Measurements from ENCODE around the gene TK2.

Gene TK2

DNA sequence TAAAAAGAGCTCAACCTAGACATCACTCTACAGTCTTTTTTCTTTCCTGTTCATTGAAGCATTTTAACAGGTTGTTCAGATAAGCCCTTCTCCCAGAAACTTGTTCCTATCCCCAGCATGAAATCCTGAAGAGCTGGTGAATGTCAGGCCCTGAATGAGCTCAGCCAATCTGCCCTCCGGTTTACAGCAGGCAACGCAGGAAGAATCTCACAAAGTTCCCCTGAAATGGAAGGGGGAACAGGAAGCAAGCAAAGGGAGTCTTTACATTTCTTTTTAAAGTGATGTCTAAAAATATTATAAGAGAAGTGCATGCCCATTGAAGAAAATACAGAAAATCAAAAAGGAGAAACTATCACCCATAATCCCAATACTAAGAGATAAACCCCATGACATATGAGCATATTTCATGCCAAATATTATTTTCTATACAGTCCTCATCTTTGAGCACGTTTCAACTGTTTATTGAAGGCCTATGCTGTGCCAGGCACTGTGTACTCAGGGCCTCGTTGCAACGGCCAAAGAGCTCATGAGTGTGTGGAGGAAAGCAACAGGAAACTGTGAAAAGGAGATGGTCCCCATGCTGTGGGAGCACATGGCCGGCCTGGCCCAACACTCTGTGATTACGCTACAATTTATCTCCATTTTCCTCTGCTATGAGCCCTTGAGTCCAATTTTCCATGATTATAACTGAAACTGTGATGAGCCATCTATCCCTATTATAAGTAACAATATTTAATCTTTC is 5.7 kb downstream of the TK2 start:
- no peaks in the 10 kb centered on the region for H3K9me3 ChIP-seq (replicated peaks; ENCODE audit: insufficient read depth, low read length)
- H3F3A ChIP-seq (ENCODE audit: insufficient read depth, low read length) = peaks cover 16% of the 10 kb centered on the region
- DNase-seq = no peak
- TF ChIP-seq EZH2 (optimal IDR thresholded peaks at IDR 0.05; ENCODE audit: low read depth, low read length) = no peak
- TF ChIP-seq EZH2phosphoT487 (IDR thresholded peaks at IDR 0.05; ENCODE audit: low read length) = no peak
- TF ChIP-seq, protein P1, sequence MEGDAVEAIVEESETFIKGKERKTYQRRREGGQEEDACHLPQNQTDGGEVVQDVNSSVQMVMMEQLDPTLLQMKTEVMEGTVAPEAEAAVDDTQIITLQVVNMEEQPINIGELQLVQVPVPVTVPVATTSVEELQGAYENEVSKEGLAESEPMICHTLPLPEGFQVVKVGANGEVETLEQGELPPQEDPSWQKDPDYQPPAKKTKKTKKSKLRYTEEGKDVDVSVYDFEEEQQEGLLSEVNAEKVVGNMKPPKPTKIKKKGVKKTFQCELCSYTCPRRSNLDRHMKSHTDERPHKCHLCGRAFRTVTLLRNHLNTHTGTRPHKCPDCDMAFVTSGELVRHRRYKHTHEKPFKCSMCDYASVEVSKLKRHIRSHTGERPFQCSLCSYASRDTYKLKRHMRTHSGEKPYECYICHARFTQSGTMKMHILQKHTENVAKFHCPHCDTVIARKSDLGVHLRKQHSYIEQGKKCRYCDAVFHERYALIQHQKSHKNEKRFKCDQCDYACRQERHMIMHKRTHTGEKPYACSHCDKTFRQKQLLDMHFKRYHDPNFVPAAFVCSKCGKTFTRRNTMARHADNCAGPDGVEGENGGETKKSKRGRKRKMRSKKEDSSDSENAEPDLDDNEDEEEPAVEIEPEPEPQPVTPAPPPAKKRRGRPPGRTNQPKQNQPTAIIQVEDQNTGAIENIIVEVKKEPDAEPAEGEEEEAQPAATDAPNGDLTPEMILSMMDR (IDR thresholded peaks at IDR 0.05; ENCODE audit: low read length) = no peak
- H3K4me1 ChIP-seq (ENCODE audit: low read length) = peaks cover 27% of the 10 kb centered on the region
- H3K9ac ChIP-seq (ENCODE audit: low read length) = no peak overlapping the region
- H3K9me2 ChIP-seq (replicated peaks; ENCODE audit: insufficient read depth, low read length) = no peaks in the 10 kb centered on the region
- H4K20me1 ChIP-seq (ENCODE audit: insufficient read depth, low read length) = no peaks in the 10 kb centered on the region
- no peaks in the 10 kb centered on the region for H3K27me3 ChIP-seq (replicated peaks; ENCODE audit: insufficient read depth, low read length)
- no peak overlapping the region for H2AFZ ChIP-seq (ENCODE audit: low read length)
- H3K4me2 ChIP-seq (ENCODE audit: low read depth, low read length) = no peak overlapping the region
- no peak overlapping the region for H3K4me3 ChIP-seq (ENCODE audit: low read length)
- H3K36me3 ChIP-seq (replicated peaks; ENCODE audit: insufficient read depth, low read length) = no peaks in the 10 kb centered on the region
- H3K27ac ChIP-seq (ENCODE audit: low read length) = no peak overlapping the region
- H3K79me2 ChIP-seq (ENCODE audit: low read length) = peaks cover 4% of the 10 kb centered on the region; the same call in 1 of the 2 replicates

DNA sequence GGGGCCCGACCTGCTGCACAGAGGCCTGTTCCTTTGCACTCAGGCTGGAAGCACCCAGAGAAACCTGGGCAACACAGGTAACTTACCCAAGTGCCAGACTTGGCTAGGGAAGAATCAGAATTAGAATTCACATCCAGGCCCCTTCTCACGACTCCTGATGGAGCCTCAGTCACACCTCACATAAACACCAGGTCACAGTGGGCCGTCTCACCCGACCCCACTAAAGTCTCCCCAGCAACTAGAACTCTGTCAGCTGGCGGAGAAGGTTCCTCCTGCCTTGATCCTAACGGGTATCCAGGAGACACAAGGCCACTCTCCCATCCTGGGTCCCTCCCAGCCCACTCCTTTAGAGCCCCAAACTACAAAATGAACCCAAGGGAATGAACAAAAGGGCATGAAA is 6.4 kb downstream of the TK2 start:
- H3K27ac ChIP-seq (ENCODE audit: low read length) = no peak overlapping the region
- no peaks in the 10 kb centered on the region for H3K9me3 ChIP-seq (replicated peaks; ENCODE audit: insufficient read depth, low read length)
- no peaks in the 10 kb centered on the region for H4K20me1 ChIP-seq (ENCODE audit: insufficient read depth, low read length)
- H3K36me3 ChIP-seq (replicated peaks; ENCODE audit: insufficient read depth, low read length) = no peaks in the 10 kb centered on the region
- H3F3A ChIP-seq (ENCODE audit: insufficient read depth, low read length) = peaks cover 12% of the 10 kb centered on the region
- H2AFZ ChIP-seq (ENCODE audit: low read length) = no peak overlapping the region
- no peak for DNase-seq
- H3K79me2 ChIP-seq (ENCODE audit: low read length) = 0 out of 2 replicates have a peak, but pooled peaks cover 4% of the 10 kb centered on the region
- TF ChIP-seq, protein P1 (IDR thresholded peaks at IDR 0.05; ENCODE audit: low read length) = no peak
- TF ChIP-seq EZH2 (optimal IDR thresholded peaks at IDR 0.05; ENCODE audit: low read depth, low read length) (no peak), EZH2phosphoT487 (IDR thresholded peaks at IDR 0.05; ENCODE audit: low read length) (no peak)
- H3K4me1 ChIP-seq (ENCODE audit: low read length) = peaks cover 28% of the 10 kb centered on the region
- H3K27me3 ChIP-seq (replicated peaks; ENCODE audit: insufficient read depth, low read length) = no peaks in the 10 kb centered on the region
- no peak overlapping the region for H3K4me2 ChIP-seq (ENCODE audit: low read depth, low read length)
- H3K4me3 ChIP-seq (ENCODE audit: low read length) = no peak overlapping the region
- H3K9me2 ChIP-seq (replicated peaks; ENCODE audit: insufficient read depth, low read length) = no peaks in the 10 kb centered on the region
- no peak overlapping the region for H3K9ac ChIP-seq (ENCODE audit: low read length)

DNA sequence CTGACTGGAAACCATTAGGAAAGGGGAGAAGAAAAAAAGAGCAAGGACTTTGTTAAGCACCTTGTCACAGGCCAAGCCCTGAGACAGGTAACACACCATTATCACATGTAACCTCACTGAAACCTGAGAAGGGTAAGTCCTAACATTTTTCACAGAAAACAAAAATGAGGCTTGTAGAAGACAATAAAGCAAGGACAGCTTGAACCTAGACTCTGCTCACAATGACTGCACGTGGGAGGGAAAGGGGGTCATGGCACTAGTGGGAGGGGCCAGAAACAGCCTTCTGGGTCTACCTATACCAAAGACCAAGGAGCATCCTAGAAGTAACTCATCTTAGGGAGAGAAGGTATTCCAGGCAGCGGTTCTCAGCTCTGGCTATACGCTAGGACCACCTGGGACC is 7.5 kb downstream of the TK2 start:
- Histone ChIP-seq H3K27ac (ENCODE audit: low read length) (no peak overlapping the region), H3F3A (ENCODE audit: insufficient read depth, low read length) (peaks cover 12% of the 10 kb centered on the region), H3K36me3 (replicated peaks; ENCODE audit: insufficient read depth, low read length) (no peaks in the 10 kb centered on the region), H2AFZ (ENCODE audit: low read length) (no peak overlapping the region), H3K4me2 (ENCODE audit: low read depth, low read length) (no peak overlapping the region), H3K79me2 (ENCODE audit: low read length) (0 out of 2 replicates have a peak, but pooled peaks cover 4% of the 10 kb centered on the region), H3K27me3 (replicated peaks; ENCODE audit: insufficient read depth, low read length) (no peaks in the 10 kb centered on the region), H3K4me1 (ENCODE audit: low read length) (peaks cover 33% of the 10 kb centered on the region), H3K4me3 (ENCODE audit: low read length) (no peak overlapping the region), H3K9ac (ENCODE audit: low read length) (no peak overlapping the region), H4K20me1 (ENCODE audit: insufficient read depth, low read length) (no peaks in the 10 kb centered on the region), H3K9me2 (replicated peaks; ENCODE audit: insufficient read depth, low read length) (no peaks in the 10 kb centered on the region), H3K9me3 (replicated peaks; ENCODE audit: insufficient read depth, low read length) (no peaks in the 10 kb centered on the region)
- no peak for DNase-seq
- TF ChIP-seq EZH2phosphoT487 (IDR thresholded peaks at IDR 0.05; ENCODE audit: low read length) (no peak), EZH2 (optimal IDR thresholded peaks at IDR 0.05; ENCODE audit: low read depth, low read length) (no peak)
- TF ChIP-seq, protein P1 (IDR thresholded peaks at IDR 0.05; ENCODE audit: low read length) = no peak

Data from MM.1S (cell line).